ENCODE data around the gene PCSK6.

The PCSK6 gene

DNA sequence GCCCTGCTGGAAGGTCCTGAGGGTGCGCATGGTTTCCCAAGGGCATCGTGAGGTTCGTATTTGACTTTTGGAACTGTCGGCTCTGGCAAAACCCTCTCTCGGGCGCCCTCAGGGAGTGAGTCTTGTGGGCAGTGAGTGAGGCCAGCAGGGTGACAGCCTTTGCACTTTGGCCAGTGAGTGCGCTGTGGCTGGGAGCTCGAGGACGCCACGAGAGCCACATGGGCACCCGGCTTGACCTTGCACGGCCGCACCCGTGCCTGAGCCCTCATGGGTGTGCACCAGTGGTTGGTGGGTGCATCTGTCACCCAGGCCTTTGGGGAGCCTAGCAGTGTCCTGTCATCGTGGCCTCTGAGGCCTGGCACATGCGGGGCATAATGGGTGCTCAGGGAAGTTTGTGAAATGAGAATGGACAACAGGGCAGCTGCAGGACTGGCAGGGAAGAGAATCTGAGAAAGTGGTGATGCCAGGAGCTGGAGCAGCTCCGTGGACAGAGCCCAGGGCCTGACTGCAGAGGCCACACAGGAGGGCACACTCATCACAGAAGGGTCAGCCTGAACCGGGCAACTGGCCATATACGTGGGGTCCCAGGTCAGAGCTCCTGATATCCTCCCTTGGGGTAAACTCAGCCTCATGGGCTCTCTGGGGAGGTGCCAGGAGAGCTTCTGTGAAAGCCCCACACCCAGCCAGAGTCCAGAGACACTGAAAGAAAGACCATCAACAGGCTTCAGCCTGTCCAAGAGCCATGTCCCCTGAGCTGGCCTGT lies 164.1 kb downstream of the PCSK6 start:
- DNase-seq (ENCODE audit: low spot score): no peak

- DNase-seq (ENCODE audit: low spot score): no peak
These were observed 164.9 kb downstream of the PCSK6 start for GRCh38 chr15:101324524-101325177.

- DNase-seq (ENCODE audit: low spot score): no peak
These were observed 165.5 kb downstream of the PCSK6 start for GRCh38 chr15:101323793-101324523.

DNA sequence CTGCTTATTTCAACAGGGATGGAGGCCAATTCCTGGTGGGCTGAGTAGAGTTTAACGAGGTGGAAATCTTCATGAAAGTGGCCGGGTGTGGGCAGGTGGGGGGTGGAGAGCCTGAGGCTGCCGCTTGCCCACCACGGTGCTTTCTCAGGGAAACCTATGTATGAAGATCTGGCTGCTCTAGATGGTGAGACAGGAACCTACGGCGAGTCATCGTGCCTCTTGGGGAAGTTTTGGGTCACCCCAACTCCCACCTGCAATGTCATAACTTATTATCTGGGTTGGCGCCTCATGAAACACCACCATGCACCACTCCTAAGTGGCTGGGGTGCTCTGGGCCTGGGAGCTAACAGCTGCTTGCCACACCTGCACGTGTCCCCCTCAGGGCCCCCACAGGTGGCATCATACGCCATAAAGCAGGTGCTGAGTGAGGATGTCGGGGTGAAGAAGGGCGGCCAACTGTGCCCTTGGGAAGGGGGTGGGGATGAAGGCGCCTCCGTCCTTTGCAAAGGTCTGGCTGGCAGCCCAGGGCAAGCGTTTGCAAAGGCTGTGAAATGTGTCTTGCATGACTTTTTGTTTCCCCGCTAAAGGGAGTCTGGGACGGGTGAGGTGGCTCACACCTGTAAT lies 166.5 kb downstream of the PCSK6 start:
- DNase-seq (ENCODE audit: low spot score): no peak

GRCh38 chr15:101322016-101322695 lies 167.4 kb downstream of the PCSK6 start:
- no peak for DNase-seq (ENCODE audit: low spot score)

DNA sequence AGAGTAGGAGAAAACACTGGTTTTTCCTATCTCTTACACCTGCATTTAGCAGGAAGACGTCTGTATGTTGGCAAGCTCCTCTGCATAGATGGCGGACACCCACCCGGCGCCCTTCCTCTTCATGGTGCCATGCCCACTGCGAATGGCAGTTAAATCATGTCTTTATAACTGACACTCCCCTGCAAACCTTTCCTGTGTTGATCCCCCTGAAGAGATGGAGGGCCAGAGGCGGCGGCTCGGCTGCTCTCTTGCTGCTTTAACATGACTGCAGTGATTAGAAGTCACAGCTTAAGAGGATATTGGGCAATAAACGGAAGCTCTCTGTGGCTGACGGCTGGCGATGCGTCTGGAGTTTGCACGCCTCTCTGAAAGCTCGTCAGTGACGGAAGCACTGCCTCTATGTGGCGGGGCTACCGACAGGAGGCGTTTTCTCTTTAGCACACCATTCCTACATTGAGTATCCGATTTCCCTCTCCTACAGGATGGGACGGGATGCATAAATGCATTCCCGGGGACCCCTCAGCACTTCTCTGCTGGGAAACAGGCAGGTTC lies 168.9 kb downstream of the PCSK6 start:
- DNase-seq (ENCODE audit: low spot score): peak; percentile 60

DNA sequence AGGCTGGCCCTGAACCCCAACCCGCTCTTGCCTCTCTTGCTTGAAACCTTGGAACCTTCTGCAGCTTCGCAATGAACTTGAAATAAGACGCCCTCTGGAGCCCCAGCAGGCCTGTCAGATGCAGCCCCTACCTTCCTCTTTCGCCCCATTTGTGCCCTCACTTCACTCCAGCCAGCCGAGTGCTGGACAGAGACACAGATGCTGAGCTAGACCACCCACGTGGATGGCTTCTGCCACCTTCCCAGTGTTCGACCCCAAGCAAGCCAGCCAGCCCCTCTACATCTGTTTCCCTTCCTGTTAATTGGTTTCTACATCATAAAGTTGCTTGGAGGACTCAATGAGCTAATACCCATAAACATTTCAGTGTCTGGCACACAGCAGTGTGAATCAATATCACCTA lies 170.7 kb downstream of the PCSK6 start:
- DNase-seq (ENCODE audit: low spot score): no peak

GRCh38 chr15:101318147-101318819 lies 171.2 kb downstream of the PCSK6 start:
- no peak for DNase-seq (ENCODE audit: low spot score)

GRCh38 chr15:101317336-101317872 lies 172.1 kb downstream of the PCSK6 start:
- no peak for DNase-seq (ENCODE audit: low spot score)

- DNase-seq (ENCODE audit: low spot score): no peak
These were observed 173.0 kb downstream of the PCSK6 start for GRCh38 chr15:101316529-101316928.

- no peak for DNase-seq (ENCODE audit: low spot score)
These were observed 173.8 kb downstream of the PCSK6 start for GRCh38 chr15:101315736-101316135.

GRCh38 chr15:101314336-101315125 lies 175.0 kb downstream of the PCSK6 start:
- DNase-seq (ENCODE audit: low spot score): no peak

- DNase-seq (ENCODE audit: low spot score): no peak
These were observed 176.3 kb downstream of the PCSK6 start for GRCh38 chr15:101313041-101313761.

- DNase-seq (ENCODE audit: low spot score): no peak
These were observed 179.0 kb downstream of the PCSK6 start for GRCh38 chr15:101310508-101310907.

GRCh38 chr15:101310161-101310480 lies 179.4 kb downstream of the PCSK6 start:
- no peak for DNase-seq (ENCODE audit: low spot score)

DNA sequence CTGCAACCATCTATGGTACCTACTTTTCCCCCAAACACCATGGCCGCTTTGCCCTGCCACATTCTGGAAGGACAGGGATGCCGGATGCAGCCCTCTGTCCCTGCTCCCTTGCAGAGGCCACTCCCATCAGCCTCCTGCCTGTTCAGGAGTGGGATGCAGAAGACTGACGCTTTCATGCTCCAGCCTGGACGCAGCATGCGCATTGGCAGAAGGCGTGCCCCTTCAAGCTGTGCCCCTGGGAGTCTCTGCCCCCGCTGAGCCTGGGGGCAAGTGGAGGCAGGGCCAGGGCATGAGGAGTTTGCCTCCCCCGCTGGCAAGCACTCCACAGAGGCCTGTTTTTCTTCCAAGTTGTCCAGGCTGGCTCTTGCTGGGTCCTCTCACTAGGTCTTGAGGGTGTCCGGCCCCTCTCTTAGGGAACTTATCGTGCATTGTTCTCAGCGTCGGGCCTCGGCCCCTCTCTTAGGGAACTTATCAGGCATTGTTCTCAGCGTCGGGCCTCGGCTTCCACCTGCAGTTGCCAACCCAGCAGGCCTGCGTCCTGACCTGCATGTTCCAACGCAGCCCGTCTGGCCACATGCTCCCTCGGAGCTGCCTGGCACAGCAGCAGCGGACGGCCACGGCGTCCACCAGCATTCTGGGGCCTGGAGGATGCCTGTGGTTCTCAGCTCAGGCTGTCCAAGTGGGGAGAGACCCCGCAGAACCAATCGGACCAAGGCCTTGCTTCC lies 179.9 kb downstream of the PCSK6 start:
- DNase-seq (ENCODE audit: low spot score): no peak

DNA sequence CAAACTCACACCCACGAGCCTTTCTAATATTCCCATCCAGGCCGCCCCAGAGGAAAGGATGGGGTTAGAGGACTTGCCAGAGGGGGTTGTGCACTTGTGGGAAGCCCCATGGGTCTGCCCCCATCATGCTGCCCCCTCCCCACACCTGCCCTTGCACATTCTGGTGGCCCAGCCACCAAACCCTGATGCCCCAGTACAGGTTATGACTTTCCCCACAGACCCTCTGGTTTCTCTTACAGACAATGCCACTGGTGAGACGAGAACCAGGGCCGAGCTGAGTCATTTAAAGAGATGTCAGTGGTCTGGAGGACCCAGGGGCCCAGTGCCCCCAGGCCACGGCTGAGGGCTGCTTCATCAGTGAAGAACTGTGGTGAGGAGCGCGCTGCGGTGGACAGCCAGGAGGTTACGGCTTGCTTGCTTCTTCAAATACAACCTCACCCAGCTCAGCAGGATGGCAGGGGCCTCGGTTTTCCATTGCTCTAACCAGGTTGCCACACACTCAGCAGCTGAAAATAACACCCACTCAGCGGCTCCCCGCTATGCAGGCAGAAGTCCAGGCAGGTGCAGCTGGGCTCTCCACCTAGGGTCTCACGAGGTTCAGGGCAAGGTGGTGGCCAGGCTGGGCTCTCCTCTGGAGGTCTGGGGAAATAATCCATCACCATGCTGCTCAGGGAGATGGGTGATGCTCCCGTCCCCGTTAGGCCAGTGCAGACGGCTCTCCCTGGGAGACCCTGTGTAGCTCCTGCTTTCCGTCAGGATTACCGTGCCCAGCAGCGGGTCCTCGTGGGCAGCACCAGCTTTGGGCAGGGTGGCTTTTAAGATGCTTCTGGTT lies 180.7 kb downstream of the PCSK6 start:
- DNase-seq (ENCODE audit: low spot score): no peak
